Activated B cell treated with CpG ODN at 0.5 μM for 24 hours (primary cell): Measurements from ENCODE around the gene GRM4. TPM values are rescaled to one million over a fixed set of nuclear protein-coding genes. Genes with fewer than 3 reads are reported as not detected.

Experiments
- ATAC-seq: fragments of 200-7000 bp; cut with Tn5 transposase; one replicate; pipeline ENCODE4 v1.10.0; 2021; ENCODE audit warnings: low read depth, mild to moderate bottlenecking, moderate library complexity
- CTCF ChIA-PET: fragments of 350-600 bp; sonication (Branson Sonifier 250); formaldehyde crosslinking; loops from one replicate; lab custom pipeline; 2021; ENCODE audit warnings: antibody characterized with exemption; lab: Charles Lee
- POLR2A ChIA-PET: fragments of 350-600 bp; sonication (Branson Sonifier 250); formaldehyde crosslinking; loops from one replicate; lab custom pipeline; 2021; ENCODE audit warnings: antibody characterized with exemption; lab: Charles Lee
- DNase-seq: peaks from one replicate; pipeline ENCODE4 v3.0.0; 2022
- H3K27ac Mint-ChIP-seq: one replicate; pipeline ENCODE4 v1.8.0; 2020; ENCODE audit warnings: mixed read lengths
- H3K27me3 Mint-ChIP-seq: one replicate; pipeline ENCODE4 v1.8.0; 2021; ENCODE audit warnings: mixed read lengths
- H3K36me3 Mint-ChIP-seq: one replicate; pipeline ENCODE4 v1.8.0; 2021; ENCODE audit warnings: low read depth, mixed read lengths
- H3K4me1 Mint-ChIP-seq: one replicate; pipeline ENCODE4 v1.8.0; 2021; ENCODE audit warnings: mixed read lengths
- H3K4me3 Mint-ChIP-seq: one replicate; pipeline ENCODE4 v1.8.0; 2020; ENCODE audit warnings: mild to moderate bottlenecking, mixed read lengths
- H3K9me3 Mint-ChIP-seq: one replicate; pipeline ENCODE4 v1.8.0; 2020; ENCODE audit warnings: mixed read lengths
- CTCF ChIP-seq: fragments of 200-600 bp; IDR thresholded peaks from one replicate; pipeline ENCODE4 v1.8.0; 2022; ENCODE audit warnings: antibody characterized with exemption, mild to moderate bottlenecking
- intact Hi-C: fragments of 100-400 bp; cut with micrococcal nuclease; formaldehyde crosslinking; loops from one replicate; pipeline ENCODE4 v1.15.1; 2024
- total RNA-seq: library from RNA; stranded (reverse); gene quantifications from 2 replicates; pipeline ENCODE4 v1.2.3, GENCODE V29; 2022

Gene GRM4
- total RNA-seq, 1 donor from 2014 or later: not detected

GRCh38 chr6:34152042-34152524, 6.2 kb upstream of the GRM4 start:
- H3K27me3 Mint-ChIP-seq: peaks cover 48% of the 10 kb centered on the region
- TF ChIP-seq CTCF: no peak
- H3K9me3 Mint-ChIP-seq: no peaks in the 10 kb centered on the region
- peaks cover 15% of the 10 kb centered on the region for H3K4me1 Mint-ChIP-seq
- POLR2A ChIA-PET: no interaction called here
- ATAC-seq (no peak), DNase-seq (no peak)
- no peaks in the 10 kb centered on the region for H3K36me3 Mint-ChIP-seq
- CTCF ChIA-PET: interaction anchor here (0.7 to 2.0 kb wide), 2 partner anchors 12 to 97 kb away, joined by 4 to 6 read pairs; no protein-coding TSS in a partner anchor
- H3K4me3 Mint-ChIP-seq: no peak overlapping the region
- intact Hi-C loops: loop anchor here (5.0 kb wide), 1 partner anchor 565 kb away; no protein-coding TSS in a partner anchor
- H3K27ac Mint-ChIP-seq: no peak overlapping the region

- ChIA-PET CTCF (interaction anchor here (0.7 to 2.0 kb wide), 2 partner anchors 12 to 96 kb away, joined by 4 to 6 read pairs; no protein-coding TSS in a partner anchor), POLR2A (no interaction called here)
- Mint-ChIP-seq H3K4me1 (peaks cover 15% of the 10 kb centered on the region), H3K9me3 (no peaks in the 10 kb centered on the region), H3K36me3 (no peaks in the 10 kb centered on the region), H3K4me3 (no peak overlapping the region), H3K27me3 (peaks cover 49% of the 10 kb centered on the region), H3K27ac (no peak overlapping the region)
- intact Hi-C loops: loop anchor here (5.0 kb wide), 1 partner anchor 564 kb away; no protein-coding TSS in a partner anchor
- TF ChIP-seq CTCF: no peak
- no peak for ATAC-seq
- no peak for DNase-seq
Observed at GRCh38 chr6:34151321-34152041, 5.6 kb upstream of the GRM4 start.

- ATAC-seq (no peak), DNase-seq (no peak)
- intact Hi-C loops: loop anchor here (5.0 kb wide), 1 partner anchor 563 kb away; no protein-coding TSS in a partner anchor
- POLR2A ChIA-PET: no interaction called here
- H3K36me3 Mint-ChIP-seq: no peaks in the 10 kb centered on the region
- H3K4me1 Mint-ChIP-seq: peaks cover 19% of the 10 kb centered on the region
- no peak for TF ChIP-seq CTCF
- CTCF ChIA-PET: no interaction called here
- peaks cover 53% of the 10 kb centered on the region for H3K27me3 Mint-ChIP-seq
- no peak overlapping the region for H3K27ac Mint-ChIP-seq
- H3K4me3 Mint-ChIP-seq: no peak overlapping the region
- no peaks in the 10 kb centered on the region for H3K9me3 Mint-ChIP-seq
Observed at GRCh38 chr6:34150766-34151165, 4.9 kb upstream of the GRM4 start.

GRCh38 chr6:34149831-34150400, 4.0 kb upstream of the GRM4 start:
- Mint-ChIP-seq H3K36me3 (no peaks in the 10 kb centered on the region), H3K27ac (no peak overlapping the region), H3K27me3 (peaks cover 55% of the 10 kb centered on the region), H3K4me3 (no peak overlapping the region), H3K4me1 (peaks cover 17% of the 10 kb centered on the region), H3K9me3 (no peaks in the 10 kb centered on the region)
- DNase-seq (no peak), ATAC-seq (no peak)
- ChIA-PET CTCF (no interaction called here), POLR2A (no interaction called here)
- intact Hi-C loops: loop anchor here (5.0 kb wide), 1 partner anchor 563 kb away; no protein-coding TSS in a partner anchor
- no peak for TF ChIP-seq CTCF

- Mint-ChIP-seq H3K4me1 (peaks cover 18% of the 10 kb centered on the region), H3K27me3 (peaks cover 54% of the 10 kb centered on the region), H3K4me3 (no peak overlapping the region), H3K9me3 (no peaks in the 10 kb centered on the region), H3K27ac (no peak overlapping the region), H3K36me3 (no peaks in the 10 kb centered on the region)
- DNase-seq: no peak
- no peak for ATAC-seq
- intact Hi-C loops: no loop called here
- ChIA-PET POLR2A (no interaction called here), CTCF (no interaction called here)
- no peak for TF ChIP-seq CTCF
Observed at GRCh38 chr6:34149452-34149810, 3.5 kb upstream of the GRM4 start.
